Omental fat pad (tissue), 4 donors: ENCODE data around the gene TLR1. TPM values are rescaled to one million over a fixed set of nuclear protein-coding genes. Genes with fewer than 3 reads are reported as not detected.

ENCODE experiments used
- ATAC-seq: fragments of 150-250 bp; one replicate; pipeline ENCODE4 v1.9.1; 2016; ENCODE audit warnings: mild to moderate bottlenecking, moderate library complexity; ENCODE audit not compliant: low FRiP score
- DNase-seq: peaks from one replicate; pipeline ENCODE4 v3.0.0-alpha.2; 2019; ENCODE audit warnings: low spot score
- total RNA-seq, 4 donors: library from RNA; depleted of rRNA; stranded (reverse); fragments of >200 nt; gene quantifications; one replicate each; pipeline ENCODE4 v1.1.0, GENCODE V29; 2016
- TF ChIP-seq, protein P1 (sequence below), 3 donors: fragments of 450-650 bp; IDR thresholded peaks; one replicate each; pipeline ENCODE4 v1.5.1; 2016 to 2017; ENCODE audit warnings: antibody characterized with exemption in 3 of 3, mild to moderate bottlenecking in 3 of 3, moderate library complexity in 2 of 3

TLR1 gene
- total RNA-seq, 4 donors from 2014 or later, result 17.0 to 35.8 (median 27.1) TPM

DNA sequence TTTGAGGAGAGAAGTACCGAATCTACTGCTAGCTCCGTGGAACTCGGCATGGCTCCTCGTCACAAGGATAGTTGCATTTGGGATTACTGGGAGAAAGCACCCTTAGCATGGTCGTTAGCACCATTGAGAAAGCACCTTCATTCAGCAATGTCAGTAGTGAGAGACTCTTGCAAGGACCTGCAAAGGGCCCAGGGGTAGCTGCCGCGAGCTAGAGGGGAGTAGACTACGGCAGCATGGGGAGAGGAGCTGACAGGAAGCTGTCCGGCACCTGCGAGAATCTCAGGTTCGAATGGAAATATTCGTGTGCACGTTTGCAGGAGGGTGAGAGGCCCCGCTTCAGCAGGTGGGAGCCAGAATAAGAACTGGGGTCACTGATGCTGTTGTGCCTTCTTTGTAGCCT lies 42.0 kb downstream of the TLR1 start:
- ATAC-seq (no peak), DNase-seq (no peak)
- TF ChIP-seq, protein P1, sequence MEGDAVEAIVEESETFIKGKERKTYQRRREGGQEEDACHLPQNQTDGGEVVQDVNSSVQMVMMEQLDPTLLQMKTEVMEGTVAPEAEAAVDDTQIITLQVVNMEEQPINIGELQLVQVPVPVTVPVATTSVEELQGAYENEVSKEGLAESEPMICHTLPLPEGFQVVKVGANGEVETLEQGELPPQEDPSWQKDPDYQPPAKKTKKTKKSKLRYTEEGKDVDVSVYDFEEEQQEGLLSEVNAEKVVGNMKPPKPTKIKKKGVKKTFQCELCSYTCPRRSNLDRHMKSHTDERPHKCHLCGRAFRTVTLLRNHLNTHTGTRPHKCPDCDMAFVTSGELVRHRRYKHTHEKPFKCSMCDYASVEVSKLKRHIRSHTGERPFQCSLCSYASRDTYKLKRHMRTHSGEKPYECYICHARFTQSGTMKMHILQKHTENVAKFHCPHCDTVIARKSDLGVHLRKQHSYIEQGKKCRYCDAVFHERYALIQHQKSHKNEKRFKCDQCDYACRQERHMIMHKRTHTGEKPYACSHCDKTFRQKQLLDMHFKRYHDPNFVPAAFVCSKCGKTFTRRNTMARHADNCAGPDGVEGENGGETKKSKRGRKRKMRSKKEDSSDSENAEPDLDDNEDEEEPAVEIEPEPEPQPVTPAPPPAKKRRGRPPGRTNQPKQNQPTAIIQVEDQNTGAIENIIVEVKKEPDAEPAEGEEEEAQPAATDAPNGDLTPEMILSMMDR (IDR thresholded peaks at IDR 0.05), result no peak

DNA sequence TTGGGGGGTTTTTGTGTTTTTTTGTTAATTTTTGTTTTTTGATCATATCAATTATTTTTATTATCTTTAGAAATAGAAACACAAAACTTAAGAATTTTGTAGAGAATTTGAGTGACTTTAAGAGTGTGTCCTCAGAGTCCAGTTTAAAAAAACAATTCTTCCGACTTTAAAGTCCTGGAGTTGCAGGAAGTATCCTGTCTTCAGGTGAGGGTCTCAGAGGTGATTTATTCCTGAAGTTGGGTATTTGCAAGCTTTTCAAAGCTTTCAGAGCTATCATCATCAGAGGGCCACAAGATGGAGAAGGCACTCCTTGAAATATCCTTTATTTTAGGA lies 44.8 kb downstream of the TLR1 start:
- ATAC-seq, result no peak
- DNase-seq, result no peak
- TF ChIP-seq, protein P1 (IDR thresholded peaks at IDR 0.05), result no peak

DNA sequence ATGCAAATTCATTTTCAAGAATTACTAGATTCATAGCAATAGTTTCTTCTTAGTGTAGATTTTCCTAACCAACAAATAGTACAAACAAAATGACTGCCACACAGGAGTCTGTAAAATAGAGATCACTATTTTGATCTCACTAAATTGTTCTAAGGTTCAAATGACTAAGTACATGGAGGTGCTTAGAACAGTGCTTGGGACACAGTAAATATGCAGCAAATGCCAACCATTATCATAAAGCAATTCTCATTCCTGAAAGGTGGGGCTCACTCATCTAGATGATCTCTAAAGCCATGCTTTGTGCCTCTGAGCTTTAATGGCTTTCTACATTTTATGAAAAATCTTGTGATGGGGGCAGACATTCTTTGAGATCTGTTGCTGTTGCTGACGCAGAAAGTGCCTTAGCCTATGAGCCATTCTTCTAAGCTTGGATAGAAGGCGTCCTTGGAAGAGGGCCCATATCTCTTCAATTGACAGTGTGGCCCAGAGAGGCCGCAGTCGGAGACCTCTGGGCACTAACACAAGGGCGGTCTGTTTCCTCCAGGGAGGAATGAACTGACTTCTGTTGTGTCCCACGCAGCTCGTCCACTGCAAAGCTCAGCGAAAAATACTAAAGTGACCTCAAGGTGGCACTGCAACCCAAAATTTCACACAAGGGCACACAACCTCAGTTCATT lies 45.3 kb downstream of the TLR1 start:
- ATAC-seq (peak; percentile 79), DNase-seq (peak; percentile 28)
- TF ChIP-seq, protein P1 (IDR thresholded peaks at IDR 0.05), result peak in 1 of 3 donors; percentile 13

DNA sequence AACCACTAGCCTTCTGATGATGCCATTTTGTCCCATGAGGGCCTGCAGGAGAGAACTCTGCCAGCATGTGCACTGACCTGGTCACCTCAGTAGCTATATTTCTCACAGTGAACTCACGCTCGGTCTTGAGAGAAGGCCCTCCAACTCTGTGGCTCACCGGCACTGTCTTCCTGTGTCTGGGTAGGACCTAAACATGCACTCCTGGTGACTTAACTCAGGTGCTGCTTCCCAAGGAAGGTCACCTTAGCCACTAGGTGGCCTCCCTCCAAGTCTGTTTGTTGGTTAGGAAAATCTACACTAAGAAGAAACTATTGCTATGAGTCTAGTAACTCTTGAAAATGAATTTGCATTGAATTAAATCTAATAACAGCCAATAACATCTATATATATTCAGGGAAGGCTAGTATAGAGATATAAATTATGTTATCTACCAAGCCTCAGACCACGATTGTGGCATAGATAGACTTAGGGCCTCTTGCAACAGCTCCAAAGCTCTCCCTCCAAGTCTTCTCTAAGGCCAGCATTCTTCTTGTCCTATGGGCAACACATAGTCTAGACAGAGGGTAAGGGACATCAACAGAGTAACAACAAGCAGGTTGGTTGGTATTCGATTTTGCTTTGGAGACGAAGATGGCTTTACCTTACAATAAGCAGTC lies 46.5 kb downstream of the TLR1 start:
- ATAC-seq (no peak), DNase-seq (no peak)
- TF ChIP-seq, protein P1 (IDR thresholded peaks at IDR 0.05), result no peak

DNA sequence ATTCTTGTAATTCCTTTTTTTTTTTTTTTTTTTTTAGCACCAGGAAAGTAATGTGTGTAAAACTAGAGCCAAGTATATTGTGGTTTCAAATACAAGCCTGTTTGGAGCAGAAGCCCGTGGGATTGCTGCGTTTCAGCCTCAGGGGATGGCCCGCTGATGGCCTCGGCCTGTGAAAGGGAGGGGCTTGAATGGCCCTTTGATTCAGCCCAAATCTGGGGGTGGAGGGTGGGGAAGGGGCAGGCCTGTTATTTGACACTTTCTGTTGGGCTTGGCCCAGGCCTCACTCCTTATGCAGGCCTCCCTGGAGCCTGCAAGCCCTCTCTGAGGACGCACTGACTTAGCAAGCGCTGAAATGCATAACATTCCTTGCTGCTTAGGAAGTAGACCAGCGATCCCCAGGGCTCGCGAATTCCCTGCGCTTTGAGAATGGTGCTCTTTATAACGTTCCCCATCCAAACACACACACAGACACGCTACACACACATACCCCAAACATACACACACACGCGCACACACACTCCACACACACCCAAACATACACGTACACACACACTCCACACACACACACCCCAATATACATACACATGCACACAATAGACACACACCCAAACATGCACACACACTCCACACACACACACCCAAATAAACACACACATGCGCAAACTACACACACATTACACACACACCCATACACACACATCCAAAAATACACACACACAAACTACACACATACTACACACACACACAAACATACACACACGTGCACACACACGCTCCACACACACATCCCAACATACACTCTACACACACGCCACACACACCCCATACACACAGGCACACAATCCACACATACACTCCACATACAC lies 51.4 kb downstream of the TLR1 start:
- peak; percentile 38 for DNase-seq
- peak; percentile 96 for ATAC-seq
- TF ChIP-seq, protein P1 (IDR thresholded peaks at IDR 0.05), result no peak

DNA sequence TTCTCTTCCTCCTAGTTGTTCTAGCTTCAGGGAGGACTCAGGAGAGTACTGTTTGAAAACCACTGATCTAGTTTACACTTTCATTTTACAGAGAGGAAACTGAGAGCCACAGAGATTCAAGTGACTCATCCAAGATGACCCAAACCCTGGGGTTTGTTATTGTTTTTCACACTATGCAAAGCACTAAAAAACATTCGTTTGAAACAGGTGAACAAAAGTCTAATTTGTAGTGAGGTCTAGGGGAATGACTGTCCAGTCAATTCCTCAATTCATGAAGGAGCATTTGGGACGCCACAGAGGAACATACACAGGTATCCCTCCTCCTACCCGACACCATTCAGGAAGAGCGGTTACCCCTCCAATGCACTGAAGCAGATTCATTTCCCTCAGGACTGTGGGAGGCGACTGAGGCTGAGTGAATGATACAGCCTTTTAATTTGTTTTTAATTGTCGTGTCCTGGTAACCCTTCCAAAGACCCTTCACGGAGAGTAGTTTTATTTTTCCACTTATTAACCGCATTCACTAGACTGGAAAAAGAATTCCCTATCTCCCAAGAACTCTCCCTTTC lies 52.1 kb downstream of the TLR1 start:
- TF ChIP-seq, protein P1 (IDR thresholded peaks at IDR 0.05), result no peak
- no peak for ATAC-seq

More for the DNA sequence above, 52.1 kb downstream of the TLR1 start:
- no peak for DNase-seq
